ENCODE results near the gene SDE2.
A peak's percentile ranks its signal among the peaks of the same experiment; 100 is the strongest.
"Not testable (repeated sequence)": the region's sequence is repeated elsewhere in the genome, so short reads cannot be mapped to it uniquely, and the experiment has no call there.

Gene SDE2

DNA sequence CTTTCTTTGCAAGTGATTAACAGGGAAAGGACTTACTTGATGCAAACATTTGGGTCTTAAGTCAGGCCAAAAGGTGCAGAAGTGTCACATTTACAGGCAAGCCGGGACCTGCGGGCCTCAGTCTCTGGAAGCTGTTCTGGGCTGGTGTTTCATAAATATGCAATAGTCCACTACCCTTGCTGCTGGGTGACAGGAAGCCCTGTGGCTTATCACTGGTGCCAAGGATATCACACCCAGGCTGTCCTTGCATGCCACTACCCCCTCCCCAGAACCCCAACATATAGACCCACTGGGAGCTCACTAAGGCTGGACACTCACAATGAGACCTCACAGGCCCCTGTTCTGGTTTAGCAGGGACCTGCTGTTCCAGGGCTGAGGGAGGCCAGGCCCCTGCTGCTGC, 54.8 kb downstream of the SDE2 start:
- Histone ChIP-seq H3K9ac (ENCODE audit: low read length) (no peak overlapping the region), H3K36me3 (ENCODE audit: control insufficient read depth, insufficient read depth, low read length) (no peaks in the 10 kb centered on the region), H3K27me3 (ENCODE audit: control insufficient read depth, insufficient read depth, low read length) (no peaks in the 10 kb centered on the region), H3K27ac (ENCODE audit: low read depth, low read length) (no peak overlapping the region), H3K4me3 (ENCODE audit: low read length) (no peak overlapping the region), H3K4me1 (ENCODE audit: control insufficient read depth, insufficient read depth, low read length) (peaks cover 14% of the 10 kb centered on the region)

DNA sequence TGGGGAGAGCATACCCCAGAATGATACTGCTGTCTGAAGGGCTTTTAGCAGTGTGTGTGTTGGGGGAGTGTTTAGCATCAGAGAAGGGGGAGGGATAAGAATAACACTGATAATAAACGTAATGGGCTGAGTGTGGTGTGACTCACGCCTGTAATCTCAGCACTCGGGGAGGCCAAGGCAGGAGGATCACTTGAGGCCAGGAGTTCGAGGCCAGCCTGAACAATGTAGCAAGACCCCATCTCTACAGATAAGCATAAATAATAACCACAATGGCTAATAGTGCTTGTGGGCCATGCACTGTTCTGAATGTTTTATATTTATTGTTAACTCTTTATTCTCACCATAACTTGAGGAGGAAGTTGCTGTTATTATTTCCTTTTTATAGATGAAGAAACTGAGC, 55.6 kb downstream of the SDE2 start:
- Histone ChIP-seq H3K27ac (ENCODE audit: low read depth, low read length) (no peak overlapping the region), H3K27me3 (ENCODE audit: control insufficient read depth, insufficient read depth, low read length) (no peaks in the 10 kb centered on the region), H3K4me1 (ENCODE audit: control insufficient read depth, insufficient read depth, low read length) (peaks cover 14% of the 10 kb centered on the region), H3K9ac (ENCODE audit: low read length) (no peak overlapping the region), H3K36me3 (ENCODE audit: control insufficient read depth, insufficient read depth, low read length) (no peaks in the 10 kb centered on the region), H3K4me3 (ENCODE audit: low read length) (no peak overlapping the region)

DNA sequence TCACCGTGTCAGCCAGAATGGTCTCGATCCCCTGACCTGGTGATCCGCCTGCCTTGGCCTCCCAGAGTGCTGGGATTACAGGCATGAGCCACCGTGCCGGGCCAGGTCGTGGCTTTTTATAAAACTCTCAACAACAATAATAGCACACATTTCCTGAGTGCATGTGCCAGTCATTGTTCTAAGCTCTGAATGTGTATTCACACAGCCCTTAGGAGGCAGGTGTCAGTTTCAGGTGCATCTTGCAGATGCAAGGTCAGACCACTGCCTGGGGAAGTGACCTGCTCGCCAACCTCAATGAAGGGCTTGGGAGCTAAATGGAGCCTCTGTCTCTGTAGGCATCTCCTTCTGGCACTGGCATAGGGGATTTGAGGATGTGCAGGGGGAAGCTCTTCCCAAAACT, 56.6 kb downstream of the SDE2 start:
- Histone ChIP-seq H3K27me3 (ENCODE audit: control insufficient read depth, insufficient read depth, low read length) (no peaks in the 10 kb centered on the region), H3K9ac (ENCODE audit: low read length) (no peak overlapping the region), H3K27ac (ENCODE audit: low read depth, low read length) (no peak overlapping the region), H3K36me3 (ENCODE audit: control insufficient read depth, insufficient read depth, low read length) (no peaks in the 10 kb centered on the region), H3K4me1 (ENCODE audit: control insufficient read depth, insufficient read depth, low read length) (peaks cover 14% of the 10 kb centered on the region), H3K4me3 (ENCODE audit: low read length) (no peak overlapping the region)

DNA sequence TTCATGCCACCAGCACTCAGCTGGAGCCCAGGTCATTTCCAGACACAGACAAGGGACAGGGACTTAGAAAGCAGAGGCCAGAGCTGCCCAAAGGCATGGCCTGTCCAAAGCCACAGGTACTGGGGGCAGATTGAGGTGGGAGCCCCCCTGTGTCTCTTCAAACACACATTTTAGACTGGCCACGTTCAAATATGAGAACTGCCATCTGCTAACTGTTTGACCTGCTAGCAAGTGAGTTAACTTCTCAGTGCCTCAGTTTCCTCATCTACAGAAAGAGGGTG, 57.3 kb downstream of the SDE2 start:
- Histone ChIP-seq H3K36me3 (ENCODE audit: control insufficient read depth, insufficient read depth, low read length) (no peaks in the 10 kb centered on the region), H3K27ac (ENCODE audit: low read depth, low read length) (peak overlapping the region; percentile 49), H3K4me3 (ENCODE audit: low read length) (no peak overlapping the region), H3K9ac (ENCODE audit: low read length) (no peak overlapping the region), H3K4me1 (ENCODE audit: control insufficient read depth, insufficient read depth, low read length) (peaks cover 14% of the 10 kb centered on the region), H3K27me3 (ENCODE audit: control insufficient read depth, insufficient read depth, low read length) (no peaks in the 10 kb centered on the region)

DNA sequence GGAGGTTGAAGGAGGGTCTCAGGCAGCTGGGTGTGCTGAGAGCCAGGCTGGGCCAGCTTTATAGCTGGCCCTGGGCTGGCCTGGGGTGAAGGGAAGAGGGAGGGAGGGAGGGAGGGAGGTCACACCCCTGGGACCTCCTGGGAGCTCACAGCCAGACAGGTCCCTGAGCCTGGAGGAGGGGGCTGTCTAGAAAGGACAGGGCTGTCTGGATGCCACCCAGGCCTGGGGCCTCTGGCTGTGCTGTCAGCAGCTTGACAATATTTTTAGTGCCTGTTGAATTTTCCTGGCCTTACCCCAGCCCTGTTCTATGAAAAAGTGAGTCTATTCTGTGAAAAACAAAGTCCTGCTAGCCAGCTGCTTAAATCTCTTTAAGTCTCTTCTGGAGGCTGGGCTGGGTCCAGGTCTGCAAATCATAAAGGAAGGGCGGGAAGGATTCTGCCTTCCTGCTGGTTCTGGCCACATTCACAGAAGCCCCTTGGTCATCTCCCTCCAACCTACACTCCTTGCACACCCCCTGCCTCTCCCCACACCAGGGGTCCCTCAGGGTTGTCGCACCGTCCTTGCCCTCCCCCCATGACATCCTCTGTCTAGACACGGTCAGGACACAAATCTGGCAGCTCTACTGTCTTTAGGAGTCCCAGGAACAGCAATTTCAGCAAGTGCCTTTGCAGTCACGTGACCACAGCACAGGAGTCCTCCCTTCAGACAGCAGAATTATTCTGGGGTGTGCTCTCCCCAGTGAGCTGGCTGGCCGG, 57.8 kb downstream of the SDE2 start, which contains the start of gene LEFTY2:
Gene LEFTY2, minus strand, starts transcription at position 34 of the 755 bp plus-strand sequence. CDS start 80 bp downstream, outside the sequence.
- Histone ChIP-seq H3K27ac (ENCODE audit: low read depth, low read length) (peak within 1 kb of the TSS; percentile 49), H3K36me3 (ENCODE audit: control insufficient read depth, insufficient read depth, low read length) (no peaks in the 10 kb centered on the region), H3K9ac (ENCODE audit: low read length) (no peak within 1 kb of the TSS), H3K4me1 (ENCODE audit: control insufficient read depth, insufficient read depth, low read length) (peaks cover 14% of the 10 kb centered on the region), H3K4me3 (ENCODE audit: low read length) (no peak within 1 kb of the TSS), H3K27me3 (ENCODE audit: control insufficient read depth, insufficient read depth, low read length) (no peaks in the 10 kb centered on the region)

DNA sequence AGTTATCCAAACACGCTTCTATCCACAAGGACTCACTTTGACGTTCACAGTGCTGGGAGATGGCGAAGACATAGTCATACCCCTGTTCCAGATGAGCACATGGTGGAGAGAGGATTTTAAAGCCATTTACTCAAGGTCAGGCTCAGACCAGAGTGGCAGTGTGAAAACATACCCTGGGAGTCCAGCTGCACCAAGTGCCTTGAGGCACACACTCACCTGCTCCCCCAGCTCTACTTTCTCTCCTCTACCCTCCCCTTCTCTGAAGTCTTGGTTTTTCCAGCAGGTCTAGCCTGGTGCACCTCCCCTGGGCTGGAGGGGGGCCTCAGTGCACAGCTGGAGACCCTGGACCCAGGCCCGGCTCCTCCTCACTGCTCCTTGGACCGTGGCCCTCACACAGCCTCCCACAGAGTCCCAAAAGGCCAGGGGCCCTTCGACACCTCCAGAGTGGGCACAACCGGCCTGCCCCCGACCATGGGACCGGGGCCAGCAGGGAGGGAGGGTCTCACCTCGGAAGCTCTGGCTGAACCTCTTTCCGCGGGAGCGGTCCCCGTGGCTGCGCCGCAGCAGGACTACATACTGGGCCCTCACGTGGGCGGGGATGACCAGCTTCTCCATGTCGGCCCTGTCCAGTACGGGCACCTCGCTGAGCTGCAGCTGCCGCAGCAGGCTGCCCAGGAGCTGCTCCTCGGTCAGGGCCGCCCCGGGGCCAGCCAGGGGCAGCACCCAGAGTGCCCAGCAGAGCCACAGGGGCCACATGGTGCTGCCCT, 58.6 kb downstream of the SDE2 start:
- Histone ChIP-seq H3K27me3 (ENCODE audit: control insufficient read depth, insufficient read depth, low read length) (no peaks in the 10 kb centered on the region), H3K4me3 (ENCODE audit: low read length) (no peak overlapping the region), H3K27ac (ENCODE audit: low read depth, low read length) (peak overlapping the region; percentile 49), H3K36me3 (ENCODE audit: control insufficient read depth, insufficient read depth, low read length) (no peaks in the 10 kb centered on the region), H3K4me1 (ENCODE audit: control insufficient read depth, insufficient read depth, low read length) (peaks cover 14% of the 10 kb centered on the region), H3K9ac (ENCODE audit: low read length) (no peak overlapping the region)

DNA sequence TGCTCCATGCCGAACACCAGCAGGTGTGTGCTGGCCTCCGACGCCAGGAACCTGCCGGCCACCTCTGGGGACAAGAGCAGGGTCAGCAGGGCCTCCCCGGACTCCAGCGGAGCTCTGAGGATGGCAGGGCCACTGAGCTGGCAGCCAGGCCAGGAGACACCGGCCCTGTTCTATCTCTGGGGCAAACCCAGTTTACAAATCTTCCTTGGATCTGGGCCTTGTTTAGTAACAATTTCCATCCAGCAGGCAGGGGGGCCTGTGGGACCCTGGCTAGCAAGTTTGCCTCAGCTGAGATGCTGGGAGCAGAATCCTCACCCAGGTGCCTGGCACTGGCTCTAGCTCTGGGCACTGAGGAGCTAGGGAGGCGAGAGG, 59.2 kb downstream of the SDE2 start:
- not testable (repeated sequence) for H3K4me3 ChIP-seq (ENCODE audit: low read length)

DNA sequence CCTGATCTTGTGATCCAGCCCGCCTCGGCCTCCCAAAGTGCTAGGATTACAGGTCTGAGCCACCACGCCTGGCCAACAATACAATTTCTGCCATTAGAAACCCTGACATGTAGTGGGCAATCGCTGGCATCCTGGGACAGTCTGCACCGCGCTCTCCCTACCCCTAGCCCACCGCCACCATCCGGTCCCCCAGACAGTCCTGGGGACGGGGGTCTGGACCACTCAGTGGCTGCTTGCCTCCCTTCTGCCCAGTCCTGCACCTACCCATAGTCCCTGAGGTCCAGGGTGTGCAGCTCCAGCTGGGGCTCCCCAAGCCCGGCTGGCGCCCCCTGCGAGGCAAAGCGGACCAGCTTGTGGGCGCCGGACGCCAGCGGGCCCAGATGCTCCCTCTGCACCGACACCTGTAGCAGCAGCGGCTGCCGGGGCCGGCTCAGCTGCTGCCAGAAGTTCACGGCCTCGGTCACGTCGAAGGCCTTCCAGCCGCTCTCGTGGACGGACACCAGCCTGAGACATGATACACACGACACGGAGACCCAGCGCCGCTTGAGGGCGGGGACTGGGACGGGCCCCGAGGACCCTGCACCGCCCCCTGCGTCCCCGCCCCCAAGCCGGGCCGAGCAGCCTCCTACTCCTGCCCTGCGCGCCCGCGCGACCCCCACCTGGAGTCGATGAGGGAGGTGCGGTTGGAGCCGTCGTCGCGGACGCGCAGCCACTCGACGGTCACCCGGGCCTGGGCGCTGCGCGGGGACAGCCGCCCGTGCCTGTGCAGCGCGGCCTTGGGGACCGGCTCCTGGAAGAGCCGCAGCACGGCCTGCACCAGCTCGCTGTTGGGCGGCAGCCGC, 59.8 kb downstream of the SDE2 start:
- not testable (repeated sequence) for H3K27ac ChIP-seq (ENCODE audit: low read depth, low read length); H3K4me3 ChIP-seq (ENCODE audit: low read length); H3K36me3 ChIP-seq (ENCODE audit: control insufficient read depth, insufficient read depth, low read length); H3K27me3 ChIP-seq (ENCODE audit: control insufficient read depth, insufficient read depth, low read length); H3K9ac ChIP-seq (ENCODE audit: low read length)
- peaks cover 14% of the 10 kb centered on the region for H3K4me1 ChIP-seq (ENCODE audit: control insufficient read depth, insufficient read depth, low read length)

More for the DNA sequence above, 59.2 kb downstream of the SDE2 start:
- H3K4me1 ChIP-seq (ENCODE audit: control insufficient read depth, insufficient read depth, low read length) = peaks cover 14% of the 10 kb centered on the region
- H3K27me3 ChIP-seq (ENCODE audit: control insufficient read depth, insufficient read depth, low read length); H3K9ac ChIP-seq (ENCODE audit: low read length); H3K27ac ChIP-seq (ENCODE audit: low read depth, low read length); H3K36me3 ChIP-seq (ENCODE audit: control insufficient read depth, insufficient read depth, low read length): not testable (repeated sequence)

DNA sequence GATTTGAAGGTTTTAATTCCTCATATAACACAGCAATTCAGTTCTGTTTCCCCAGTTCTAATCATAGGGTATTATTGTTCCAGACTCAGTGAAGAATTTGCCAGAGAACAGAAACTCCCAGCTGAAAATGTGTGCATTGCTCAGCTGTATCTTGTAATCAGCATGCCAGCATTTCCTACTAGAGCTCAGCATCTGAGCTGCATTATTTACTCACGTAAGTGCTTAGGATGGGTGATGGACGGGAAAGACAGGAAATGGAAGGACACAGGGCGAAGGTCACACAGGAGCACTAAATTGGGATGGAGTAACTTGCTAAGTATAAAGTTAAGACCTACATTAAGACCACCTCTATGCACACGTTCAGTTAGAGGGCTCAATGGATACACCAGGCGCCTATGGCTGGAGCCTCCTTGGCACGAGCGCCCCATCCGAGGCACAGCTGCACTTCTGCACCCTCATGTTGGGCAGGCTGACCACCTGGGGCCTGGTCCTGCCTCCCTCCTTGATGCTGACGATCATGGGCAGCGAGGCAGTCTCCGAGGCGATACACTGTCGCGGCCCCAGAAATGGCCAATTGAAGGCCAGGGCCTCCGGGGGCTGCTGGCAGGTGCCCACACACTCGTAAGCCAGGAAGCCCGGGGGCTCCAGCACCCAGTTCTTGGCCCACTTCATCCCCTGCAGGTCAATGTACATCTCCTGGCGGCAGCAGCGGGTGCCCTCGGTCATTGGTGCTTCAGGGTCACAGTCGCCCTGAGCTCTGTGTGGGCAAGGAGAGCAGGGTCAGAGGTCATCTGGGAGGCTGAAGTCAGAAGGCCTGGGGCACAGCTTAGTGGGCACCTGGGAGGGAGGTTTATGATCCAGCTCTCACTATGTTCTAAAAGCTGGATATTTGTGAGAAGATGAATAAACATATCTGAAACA, 61.8 kb downstream of the SDE2 start:
- Histone ChIP-seq H3K9ac (ENCODE audit: low read length) (no peak overlapping the region), H3K27me3 (ENCODE audit: control insufficient read depth, insufficient read depth, low read length) (no peaks in the 10 kb centered on the region), H3K4me3 (ENCODE audit: low read length) (no peak overlapping the region), H3K27ac (ENCODE audit: low read depth, low read length) (no peak overlapping the region), H3K36me3 (ENCODE audit: control insufficient read depth, insufficient read depth, low read length) (no peaks in the 10 kb centered on the region), H3K4me1 (ENCODE audit: control insufficient read depth, insufficient read depth, low read length) (peaks cover 14% of the 10 kb centered on the region)

DNA sequence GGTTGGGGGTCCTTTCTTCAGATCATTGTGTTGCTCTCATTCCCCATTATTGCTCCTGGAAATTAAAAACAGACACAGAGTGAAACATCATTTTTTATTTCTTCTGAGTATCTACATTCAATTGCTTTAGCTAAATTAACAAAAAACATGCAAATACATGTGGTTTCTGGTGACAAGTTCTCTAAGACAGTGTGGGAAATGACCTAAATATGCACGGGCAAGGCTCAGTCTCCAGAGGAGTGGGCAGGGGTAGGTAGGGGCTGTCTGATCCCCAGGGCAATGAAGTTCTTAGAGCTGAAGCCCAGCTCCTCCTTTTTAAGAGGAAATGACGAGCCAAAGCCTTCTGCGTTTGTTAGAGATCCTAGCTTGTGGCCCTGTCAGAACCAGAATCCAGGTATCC, 62.6 kb downstream of the SDE2 start:
- Histone ChIP-seq H3K4me1 (ENCODE audit: control insufficient read depth, insufficient read depth, low read length) (peaks cover 8% of the 10 kb centered on the region), H3K4me3 (ENCODE audit: low read length) (no peak overlapping the region), H3K9ac (ENCODE audit: low read length) (no peak overlapping the region), H3K27me3 (ENCODE audit: control insufficient read depth, insufficient read depth, low read length) (no peaks in the 10 kb centered on the region), H3K27ac (ENCODE audit: low read depth, low read length) (no peak overlapping the region), H3K36me3 (ENCODE audit: control insufficient read depth, insufficient read depth, low read length) (no peaks in the 10 kb centered on the region)

DNA sequence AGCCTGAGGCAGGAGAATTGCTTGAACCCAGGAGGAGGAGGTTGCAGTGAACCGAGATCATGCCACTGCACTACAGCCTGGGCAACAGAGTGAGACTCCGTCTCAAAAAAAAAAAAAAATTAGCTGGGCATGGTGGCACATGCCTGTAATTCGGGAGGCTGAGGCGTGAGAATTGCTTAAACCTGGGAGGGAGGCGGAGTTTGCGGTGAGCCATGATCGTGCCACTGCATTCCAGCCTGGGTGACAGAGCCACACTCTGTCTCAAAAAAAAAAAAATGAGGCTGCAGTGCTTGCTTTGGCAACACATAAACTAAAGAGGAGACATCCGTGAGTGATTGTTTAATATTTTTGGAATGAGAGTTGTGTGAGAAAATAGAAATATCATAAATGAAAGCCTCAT, 63.1 kb downstream of the SDE2 start:
- not testable (repeated sequence) for H3K4me3 ChIP-seq (ENCODE audit: low read length); H3K36me3 ChIP-seq (ENCODE audit: control insufficient read depth, insufficient read depth, low read length); H3K9ac ChIP-seq (ENCODE audit: low read length); H3K27me3 ChIP-seq (ENCODE audit: control insufficient read depth, insufficient read depth, low read length); H3K27ac ChIP-seq (ENCODE audit: low read depth, low read length); H3K4me1 ChIP-seq (ENCODE audit: control insufficient read depth, insufficient read depth, low read length)

DNA sequence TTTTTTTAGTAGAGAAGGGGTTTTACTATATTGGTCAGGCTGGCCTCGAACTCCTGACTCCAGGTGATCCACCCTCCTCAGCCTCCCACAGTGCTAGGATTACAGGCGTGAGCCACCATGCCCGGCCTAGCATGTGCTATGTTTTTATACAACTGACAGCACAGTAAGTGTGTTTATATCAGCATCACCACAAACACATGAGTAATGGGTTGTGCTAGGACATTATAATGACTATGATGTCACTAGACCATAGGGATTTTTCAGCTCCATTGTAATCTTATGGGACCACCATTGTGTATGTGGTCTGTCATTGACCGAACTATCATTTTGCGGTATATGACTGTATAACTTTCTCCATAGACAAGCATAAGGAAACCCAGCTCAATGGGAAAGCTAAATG, 64.4 kb downstream of the SDE2 start:
- no peaks in the 10 kb centered on the region for H3K4me1 ChIP-seq (ENCODE audit: control insufficient read depth, insufficient read depth, low read length)
- no peak overlapping the region for H3K27ac ChIP-seq (ENCODE audit: low read depth, low read length)
- H3K9ac ChIP-seq (ENCODE audit: low read length) = no peak overlapping the region
- H3K27me3 ChIP-seq (ENCODE audit: control insufficient read depth, insufficient read depth, low read length) = no peaks in the 10 kb centered on the region
- H3K4me3 ChIP-seq (ENCODE audit: low read length) = no peak overlapping the region
- H3K36me3 ChIP-seq (ENCODE audit: control insufficient read depth, insufficient read depth, low read length) = no peaks in the 10 kb centered on the region
